GM04503 (cell line): ENCODE measurements around the gene PER1.
"Not testable (repeated sequence)": the region's sequence is repeated elsewhere in the genome, so short reads cannot be mapped to it uniquely, and the experiment has no call there.

Source experiments
- DNase-seq: peaks from one replicate; pipeline ENCODE4 v3.0.0-alpha.2; 2012; ENCODE audit warnings: low read depth

PER1 gene

DNA sequence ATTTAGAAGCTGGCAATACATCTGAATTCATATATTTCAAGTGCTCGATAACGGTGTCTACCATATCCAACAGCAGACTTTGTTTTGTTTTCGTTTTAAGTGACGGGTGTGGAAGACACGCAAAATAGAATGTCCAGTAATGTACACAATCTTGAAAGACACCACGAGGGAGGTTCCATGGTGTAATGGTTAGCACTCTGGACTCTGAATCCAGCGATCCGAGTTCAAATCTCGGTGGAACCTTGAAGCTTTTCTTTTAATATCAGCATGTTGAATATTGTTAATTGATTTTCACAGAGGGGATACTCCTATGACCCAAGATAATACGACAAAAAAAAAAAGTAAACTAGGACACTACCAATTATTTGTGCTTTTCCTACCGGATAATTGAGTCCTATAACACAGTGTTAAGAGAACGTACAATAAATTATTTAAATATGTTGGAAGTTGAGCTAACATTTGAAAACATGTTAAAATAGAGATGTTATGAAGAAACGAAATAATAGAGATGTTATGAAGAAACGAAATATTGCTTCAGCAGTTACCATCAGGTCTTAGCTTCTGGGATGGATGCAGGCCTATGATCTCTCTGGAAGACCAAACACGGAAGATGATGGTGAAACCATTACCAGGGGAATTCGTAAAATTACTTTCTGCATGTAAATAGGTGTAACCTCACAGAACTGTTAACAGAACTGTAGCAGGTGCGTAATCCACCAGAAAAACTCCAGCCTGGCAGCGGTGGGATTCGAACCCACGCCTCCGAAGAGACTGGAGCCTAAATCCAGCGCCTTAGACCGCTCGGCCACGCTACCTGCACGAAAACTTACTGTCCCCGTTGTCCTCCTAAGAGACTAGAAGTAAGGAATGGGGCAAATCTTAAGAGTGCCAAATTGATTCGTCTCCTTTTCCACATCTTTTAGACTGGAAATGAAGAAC, 32.4 kb downstream of the PER1 start:
- peak; percentile 77 for DNase-seq

DNA sequence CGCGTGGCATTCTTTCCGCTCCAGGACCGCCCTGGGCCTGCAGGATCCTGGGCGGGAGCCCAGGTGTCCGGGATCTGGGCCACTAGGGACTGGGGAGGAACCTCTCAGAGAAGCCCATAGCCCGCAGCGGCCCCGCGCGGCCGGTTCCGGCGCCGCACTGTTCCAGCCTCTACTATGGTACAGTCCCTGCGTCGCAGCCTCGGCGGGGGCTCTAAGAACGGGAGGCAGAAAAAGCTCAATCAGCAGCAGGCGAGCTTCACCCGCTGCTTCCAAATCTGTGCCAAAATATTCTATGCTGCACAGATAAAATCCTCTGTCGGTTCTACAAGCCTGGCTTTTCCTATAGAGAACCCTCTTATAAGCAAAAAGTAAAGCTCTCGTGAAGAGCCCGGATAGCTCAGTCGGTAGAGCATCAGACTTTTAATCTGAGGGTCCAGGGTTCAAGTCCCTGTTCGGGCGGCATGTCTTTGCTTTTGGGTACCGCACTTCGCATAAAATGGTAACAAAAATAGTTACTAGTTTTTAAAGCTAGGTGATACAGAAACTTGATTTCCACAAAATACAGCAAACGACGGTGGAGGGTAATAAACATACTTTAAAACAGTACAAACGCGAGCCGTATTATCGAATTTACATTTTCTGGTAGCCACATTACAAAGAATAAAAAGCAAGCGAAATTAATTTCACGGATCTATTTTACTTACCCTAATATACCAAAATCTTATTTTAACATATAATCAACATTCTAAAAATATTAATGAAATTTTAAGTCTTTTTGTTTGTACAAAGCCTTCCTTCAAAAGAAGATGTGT, 33.2 kb downstream of the PER1 start:
- no peak for DNase-seq

DNA sequence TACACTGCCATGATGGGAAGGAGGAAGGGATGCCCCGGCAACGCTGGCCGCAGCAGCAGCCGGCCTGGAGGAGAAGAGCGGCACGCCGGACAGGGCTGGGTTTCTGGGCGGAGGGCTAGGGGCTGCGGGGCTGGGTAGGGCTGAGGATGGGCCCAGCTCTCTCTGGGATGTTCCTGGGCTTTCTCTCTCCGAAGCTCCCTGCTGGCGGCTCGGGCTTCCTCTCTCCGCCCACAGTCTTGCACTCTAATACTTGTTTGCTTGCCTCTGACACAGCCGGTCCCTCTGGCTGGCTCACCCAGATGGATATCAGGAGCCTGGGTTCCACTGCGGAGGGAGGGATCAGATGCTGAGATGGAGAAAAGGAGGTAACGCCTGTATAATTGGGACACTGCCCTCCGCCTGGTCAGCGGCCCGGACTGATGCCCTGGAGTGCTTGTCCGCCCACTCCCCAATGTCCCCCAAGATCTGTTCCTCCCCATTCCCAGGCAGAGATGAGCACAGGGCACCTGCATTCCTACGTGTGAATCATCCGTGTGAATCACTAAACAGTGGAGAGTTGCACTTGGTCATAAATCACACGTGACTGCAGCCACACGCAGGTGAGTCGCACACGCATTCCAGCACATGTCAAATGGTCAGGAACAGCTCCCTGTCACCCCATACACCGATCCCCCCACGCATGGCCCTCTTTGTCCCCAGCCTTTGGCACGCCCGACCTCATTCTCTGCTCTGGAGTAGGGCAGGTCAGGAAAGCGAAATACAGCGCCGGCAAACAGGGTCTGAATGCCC, 34.0 kb downstream of the PER1 start, which contains the start of gene ALOXE3:
TSS of gene ALOXE3 (minus strand) at position 535 of the 789 bp plus-strand sequence. CDS start at position 11, 524 bp downstream.
- DNase-seq: no peak

DNA sequence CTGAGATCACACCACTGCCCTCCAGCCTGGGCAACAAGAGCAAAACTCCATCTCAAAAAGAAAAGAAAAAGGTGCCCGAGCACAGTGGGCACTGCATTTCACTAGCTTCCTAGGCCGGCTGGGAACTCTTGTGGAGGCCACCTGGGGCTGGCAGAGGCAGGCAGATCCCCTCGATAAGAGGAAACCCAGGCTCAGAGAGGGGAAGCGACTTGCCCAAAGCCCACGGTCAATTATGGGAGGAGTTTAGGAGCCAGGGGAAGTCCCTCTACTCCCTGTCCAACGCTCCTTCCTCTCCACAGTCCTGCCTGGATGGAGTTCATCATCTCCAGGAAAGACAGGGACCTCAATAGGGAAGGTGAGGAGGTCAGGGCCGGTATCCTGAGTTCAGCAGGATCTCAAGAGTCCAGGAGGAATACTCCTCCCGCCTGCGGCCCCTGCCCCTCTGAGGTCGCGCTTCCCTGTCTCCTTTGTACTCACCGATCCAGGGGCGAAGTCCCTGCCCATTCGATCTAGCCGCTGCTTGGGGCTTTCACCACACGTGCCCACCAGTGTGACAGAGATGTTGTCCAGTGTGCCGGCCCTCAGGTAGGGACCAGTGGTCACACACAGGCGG, 34.7 kb downstream of the PER1 start:
- DNase-seq: no peak

DNA sequence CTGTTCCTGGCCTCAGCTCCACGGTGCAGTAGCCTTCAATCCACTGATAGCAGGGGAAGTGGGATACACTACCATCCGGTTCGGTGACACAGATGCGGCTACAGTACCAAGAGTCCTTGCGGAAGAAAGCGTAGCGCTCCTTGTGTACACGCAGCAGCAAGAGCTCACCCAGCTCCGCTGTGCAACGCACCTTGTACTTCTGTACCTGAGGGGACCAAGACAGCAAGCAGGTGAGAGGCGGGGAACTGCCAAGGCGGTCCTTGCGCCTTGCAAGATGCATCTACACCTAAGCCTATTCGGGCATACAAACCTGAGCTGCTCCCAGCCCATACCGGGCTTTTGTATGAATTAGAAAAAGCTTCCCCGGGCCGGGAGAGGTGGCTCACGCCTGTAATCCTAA, 35.4 kb downstream of the PER1 start:
- no peak for DNase-seq

GRCh38 chr17:8110907-8111306, 41.3 kb downstream of the PER1 start:
- DNase-seq: no peak

DNA sequence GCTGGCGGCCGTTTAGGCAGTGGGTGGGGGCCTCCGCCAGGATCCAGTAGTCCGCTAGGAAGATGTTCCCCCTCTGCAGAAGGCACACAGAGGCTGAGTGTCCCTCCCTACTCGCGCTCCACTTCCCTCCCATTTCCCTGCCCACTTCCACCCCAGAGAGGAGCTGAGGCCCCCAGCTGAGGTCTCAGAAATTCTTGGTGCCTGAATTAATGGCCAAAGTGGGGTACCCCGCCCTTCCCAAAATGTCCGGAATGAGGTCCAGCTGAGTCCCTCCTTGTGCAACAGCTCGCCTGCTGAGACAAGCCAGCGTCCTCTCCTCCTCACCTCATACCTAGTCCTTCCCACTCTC, 41.8 kb downstream of the PER1 start:
- no peak for DNase-seq

DNA sequence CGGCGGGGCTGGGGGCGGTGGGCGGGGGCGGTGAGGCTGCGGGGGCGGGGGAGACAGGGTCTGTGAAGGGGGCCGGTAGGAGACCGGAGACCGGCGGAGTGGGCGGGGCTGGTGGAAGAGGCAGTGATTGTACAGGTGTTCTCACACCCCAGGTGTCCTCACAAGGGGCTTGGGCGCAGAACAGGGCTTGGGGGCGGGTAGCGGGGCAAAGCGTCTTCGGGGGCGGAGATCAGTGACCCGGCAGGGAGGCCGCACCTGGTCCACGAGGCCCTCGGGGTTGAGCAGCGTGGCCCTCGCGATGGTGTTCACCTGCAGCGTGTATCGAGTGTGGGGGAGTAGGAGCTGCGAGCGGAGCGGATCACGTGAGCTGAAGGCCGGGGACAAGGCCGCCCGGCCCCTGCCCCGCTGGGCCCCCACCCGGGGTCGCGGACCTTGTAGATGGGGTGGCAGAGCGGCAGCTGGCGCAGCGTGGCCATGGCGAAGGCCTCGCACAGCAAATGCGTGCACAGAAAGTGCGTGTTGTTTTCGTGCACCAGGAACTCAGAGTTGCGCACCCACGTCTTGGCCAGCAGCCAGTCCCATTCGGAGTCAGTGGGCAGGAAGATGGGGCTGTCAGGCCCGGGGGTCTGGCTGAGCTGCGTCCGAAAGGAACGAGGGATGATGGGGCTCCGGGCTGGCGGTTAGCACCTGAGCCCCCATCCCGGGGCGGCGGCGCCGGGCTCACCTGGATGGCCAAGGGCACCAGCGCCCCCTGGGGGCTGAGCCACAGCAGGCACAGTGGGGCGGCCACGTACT, 42.3 kb downstream of the PER1 start:
- DNase-seq: no peak

GRCh38 chr17:8108972-8109660, 43.1 kb downstream of the PER1 start:
- no peak for DNase-seq

DNA sequence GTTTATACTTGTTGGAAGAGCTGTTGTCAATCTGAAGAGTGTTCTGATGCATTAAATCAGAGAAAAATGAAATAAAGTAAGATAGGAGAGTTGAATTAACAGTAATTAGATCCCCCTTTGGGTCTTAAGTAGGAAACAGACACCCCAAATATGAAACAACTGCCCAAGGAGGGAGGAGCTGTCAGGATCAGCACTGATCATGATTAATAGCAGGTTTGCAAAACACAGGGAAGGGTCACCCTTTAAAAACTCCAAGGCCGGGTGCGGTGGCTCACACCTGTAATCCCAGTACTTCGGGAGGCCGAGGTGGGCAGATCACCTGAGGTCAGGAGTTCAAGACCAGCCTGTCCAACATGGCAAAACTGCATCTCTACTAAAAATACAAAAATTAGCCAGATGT, 45.2 kb downstream of the PER1 start:
- DNase-seq: not testable (repeated sequence)

DNA sequence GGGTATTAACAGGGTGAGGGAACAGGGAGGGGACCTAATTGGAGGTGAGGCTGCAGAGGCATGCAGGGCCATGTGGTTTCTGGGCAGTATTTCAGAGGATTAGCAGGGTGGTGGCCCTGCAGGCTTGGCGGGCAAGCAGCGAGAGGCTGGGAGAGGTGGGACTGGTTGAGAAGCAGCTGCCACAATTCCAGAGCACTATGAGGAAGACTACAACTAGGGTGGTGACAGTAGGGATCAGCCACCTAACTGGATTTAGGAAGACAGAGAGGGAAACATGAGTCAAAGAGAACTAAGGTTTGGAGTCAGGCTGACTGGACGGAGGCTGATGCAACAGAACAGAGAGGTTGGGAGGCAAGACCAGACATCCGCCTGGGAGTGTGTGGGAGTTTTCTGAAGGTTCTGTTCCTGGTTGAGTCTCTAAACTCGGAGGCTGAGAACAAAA, 46.2 kb downstream of the PER1 start:
- DNase-seq: no peak

DNA sequence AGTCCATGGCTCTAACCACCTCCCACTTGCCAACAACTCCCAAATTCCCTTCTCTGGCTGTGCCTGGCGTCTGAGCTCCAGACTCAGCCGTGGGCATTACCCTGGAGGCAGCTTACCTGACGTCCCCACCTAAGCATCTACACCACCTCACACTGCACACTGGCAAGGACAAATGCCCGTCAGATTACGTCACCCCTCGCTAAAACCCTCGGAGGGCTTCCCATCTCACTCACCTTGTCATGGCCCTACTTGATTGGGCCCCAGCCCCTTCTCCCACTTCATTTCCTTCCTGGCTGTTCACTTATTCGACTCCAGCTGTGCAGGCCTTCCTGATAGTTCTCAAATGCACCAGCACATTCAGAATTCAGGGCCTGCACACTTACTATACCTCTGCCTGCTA, 47.3 kb downstream of the PER1 start:
- no peak for DNase-seq

DNA sequence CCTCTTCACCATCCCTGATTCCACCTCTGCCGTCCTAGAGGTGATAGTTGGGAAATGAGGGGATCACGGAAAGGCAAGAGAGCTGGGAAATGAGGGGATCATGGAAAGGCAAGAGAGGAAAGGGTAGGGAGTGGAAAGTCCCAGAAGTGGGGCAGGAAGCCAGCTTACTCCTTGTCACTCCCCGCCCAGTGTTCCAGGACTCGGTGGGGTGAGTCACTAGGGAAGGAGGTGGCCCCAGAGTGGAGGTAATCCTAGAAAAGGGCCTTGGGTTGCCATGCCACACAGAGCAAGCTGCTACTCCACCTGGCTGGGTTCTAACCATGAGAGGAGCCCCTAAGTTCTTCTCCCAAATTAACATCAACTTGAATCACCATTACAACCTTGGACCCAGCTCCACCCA, 48.7 kb downstream of the PER1 start:
- no peak for DNase-seq

GRCh38 chr17:8101721-8102120, 50.5 kb downstream of the PER1 start:
- no peak for DNase-seq

- DNase-seq: no peak
Observed at GRCh38 chr17:8100763-8101162, 51.4 kb downstream of the PER1 start.

DNA sequence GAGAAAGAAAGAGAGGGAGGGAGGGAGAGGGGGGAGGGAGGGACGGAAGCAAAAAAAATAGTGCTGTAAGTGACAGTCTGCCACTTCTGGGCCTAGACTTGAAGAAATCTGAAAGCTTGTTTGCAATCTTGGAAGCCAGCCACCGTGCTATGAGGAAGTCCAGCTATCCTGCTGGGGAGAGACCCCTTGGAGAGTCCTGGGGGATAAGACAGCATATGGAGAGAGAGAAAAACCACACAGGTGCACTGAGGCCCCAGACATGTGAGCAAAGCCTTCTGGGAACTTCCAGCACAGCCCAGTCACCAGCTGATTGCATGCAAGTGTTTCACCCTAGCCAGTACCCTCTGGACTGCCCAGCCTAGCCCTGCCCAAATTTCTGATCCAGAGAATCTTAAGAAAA, 52.1 kb downstream of the PER1 start:
- DNase-seq: no peak

- no peak for DNase-seq
Observed at GRCh38 chr17:8096541-8096940, 55.7 kb downstream of the PER1 start.

DNA sequence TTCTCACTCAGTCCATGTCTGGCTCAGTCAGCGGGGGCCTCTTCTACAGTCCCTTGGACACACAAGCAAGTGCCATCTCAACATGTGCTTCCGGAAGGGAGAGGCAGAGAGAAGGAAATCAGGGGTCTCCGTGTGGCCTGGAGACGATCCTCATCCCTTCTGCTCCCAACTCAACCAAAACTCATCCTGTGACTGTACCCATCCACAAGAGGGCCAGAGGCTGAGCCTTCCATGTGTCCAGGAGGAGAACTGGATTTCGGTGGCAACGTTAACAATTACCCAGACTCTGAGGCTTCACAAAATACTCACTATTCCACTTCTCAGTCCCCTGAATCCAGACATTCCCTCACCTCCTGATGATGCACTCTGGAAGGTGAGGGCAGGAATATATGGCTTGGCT, 56.8 kb downstream of the PER1 start:
- no peak for DNase-seq

DNA sequence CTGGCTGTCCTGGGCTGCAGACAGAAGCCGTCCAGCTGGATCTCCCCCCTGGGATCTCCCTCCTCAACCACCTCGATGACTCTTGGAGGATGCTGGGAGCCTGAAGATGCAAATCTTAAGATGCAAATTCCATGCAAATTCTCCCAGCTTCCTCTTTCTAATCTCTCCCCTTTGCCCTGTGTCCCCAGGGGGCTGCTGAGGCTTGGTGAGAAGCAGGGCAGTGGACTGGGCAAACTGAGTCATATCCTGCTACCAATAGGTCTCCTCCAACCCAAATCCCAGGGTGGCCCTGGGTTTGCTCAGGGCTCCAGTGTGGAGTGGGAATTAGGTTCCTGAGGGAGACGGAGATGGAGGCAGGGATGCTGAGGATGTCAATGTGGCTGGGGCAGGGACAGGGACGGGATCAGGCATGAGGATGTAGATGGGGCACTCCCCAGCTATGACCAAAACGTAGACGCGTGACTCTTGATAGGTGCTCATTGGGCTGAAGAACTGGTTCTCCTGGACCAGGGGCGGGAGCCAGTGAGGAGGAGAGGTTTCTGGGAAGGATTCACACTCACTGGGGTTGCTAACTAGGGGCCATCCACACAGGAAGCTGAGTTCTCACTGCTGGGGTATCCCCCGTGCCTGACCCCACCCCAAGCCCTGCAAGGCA, 61.0 kb downstream of the PER1 start:
- no peak for DNase-seq
